ENCODE results near the gene KCNN3.

Gene KCNN3

DNA sequence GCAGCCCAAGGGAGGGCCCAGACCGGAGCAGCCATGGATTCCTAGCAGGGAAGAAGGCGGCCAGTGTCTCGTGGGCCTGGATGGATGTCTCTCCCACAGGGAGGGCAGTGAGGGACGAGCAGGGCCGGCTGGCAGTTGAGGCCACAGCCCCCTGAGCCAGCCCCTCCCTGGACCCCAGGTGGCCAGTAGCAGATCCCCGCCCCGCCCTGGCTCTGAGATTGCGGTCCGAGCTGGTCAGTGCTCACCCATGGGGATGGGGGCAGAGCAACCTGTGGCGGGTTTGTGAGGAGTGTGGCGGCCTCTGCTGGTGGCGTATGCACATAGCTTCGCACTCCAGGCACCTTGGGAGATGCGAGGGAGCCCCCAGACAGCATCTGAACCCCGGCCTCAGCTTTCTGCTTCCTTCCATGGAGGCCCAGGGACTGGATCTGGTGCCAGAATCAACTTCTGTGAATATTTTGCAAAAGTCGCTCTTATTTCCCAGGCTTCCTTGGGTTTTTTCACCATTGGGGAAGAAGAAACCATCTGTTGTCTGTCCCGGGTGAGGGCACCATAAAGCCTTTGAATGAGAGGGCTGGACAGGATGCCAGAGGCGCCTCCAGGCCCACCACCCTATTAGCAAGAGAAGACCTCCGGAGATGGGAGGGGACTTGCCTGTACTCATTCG lies 8.4 kb upstream of the KCNN3 start:
- no peaks in the 10 kb centered on the region for H3K4me1 ChIP-seq (ENCODE audit: control insufficient read depth in 1 of 2, insufficient read depth in 1 of 2, low read depth in 1 of 2, low read length in 1 of 2)
- no peaks in the 10 kb centered on the region for H3K9me3 ChIP-seq
- TF ChIP-seq, protein P1, sequence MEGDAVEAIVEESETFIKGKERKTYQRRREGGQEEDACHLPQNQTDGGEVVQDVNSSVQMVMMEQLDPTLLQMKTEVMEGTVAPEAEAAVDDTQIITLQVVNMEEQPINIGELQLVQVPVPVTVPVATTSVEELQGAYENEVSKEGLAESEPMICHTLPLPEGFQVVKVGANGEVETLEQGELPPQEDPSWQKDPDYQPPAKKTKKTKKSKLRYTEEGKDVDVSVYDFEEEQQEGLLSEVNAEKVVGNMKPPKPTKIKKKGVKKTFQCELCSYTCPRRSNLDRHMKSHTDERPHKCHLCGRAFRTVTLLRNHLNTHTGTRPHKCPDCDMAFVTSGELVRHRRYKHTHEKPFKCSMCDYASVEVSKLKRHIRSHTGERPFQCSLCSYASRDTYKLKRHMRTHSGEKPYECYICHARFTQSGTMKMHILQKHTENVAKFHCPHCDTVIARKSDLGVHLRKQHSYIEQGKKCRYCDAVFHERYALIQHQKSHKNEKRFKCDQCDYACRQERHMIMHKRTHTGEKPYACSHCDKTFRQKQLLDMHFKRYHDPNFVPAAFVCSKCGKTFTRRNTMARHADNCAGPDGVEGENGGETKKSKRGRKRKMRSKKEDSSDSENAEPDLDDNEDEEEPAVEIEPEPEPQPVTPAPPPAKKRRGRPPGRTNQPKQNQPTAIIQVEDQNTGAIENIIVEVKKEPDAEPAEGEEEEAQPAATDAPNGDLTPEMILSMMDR (IDR thresholded peaks at IDR 0.05): peak; percentile 71
- H3K36me3 ChIP-seq: no peaks in the 10 kb centered on the region
- no peak overlapping the region for H3K4me3 ChIP-seq (ENCODE audit: low read depth in 1 of 2, low read length in 1 of 2)
- H3K27me3 ChIP-seq: peaks cover 2% of the 10 kb centered on the region
- no peak overlapping the region for H3K27ac ChIP-seq

DNA sequence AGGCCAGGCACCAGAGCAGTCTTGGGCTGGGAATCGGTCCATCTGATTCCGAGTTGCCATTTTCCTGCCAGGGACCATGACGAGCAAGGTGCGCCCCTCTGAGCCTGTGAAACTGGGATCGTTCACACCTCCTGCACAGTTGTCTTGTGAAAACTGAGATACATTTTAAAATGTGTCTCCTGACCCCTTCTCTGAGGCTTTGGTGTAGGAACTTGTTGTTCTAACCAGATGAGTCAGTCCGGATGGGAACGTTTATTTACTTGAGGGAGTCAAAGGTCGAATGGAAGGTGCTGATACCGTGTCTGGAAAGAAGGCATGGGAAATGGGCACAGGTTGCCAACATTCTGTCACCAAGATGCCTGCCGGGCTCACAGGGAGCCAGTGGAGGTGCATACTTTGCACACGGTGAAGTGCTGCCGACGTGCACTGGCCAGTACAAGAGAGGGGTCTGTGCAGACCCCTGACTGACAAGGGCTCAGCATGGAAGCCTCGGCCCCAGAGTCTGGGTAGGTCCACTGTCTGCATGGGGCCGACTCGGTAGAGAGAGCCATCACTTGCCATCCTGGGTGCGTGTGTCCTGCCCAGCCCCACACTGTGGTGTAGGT lies 7.4 kb upstream of the KCNN3 start:
- Histone ChIP-seq H3K4me1 (ENCODE audit: control insufficient read depth in 1 of 2, insufficient read depth in 1 of 2, low read depth in 1 of 2, low read length in 1 of 2) (no peaks in the 10 kb centered on the region), H3K27me3 (no peaks in the 10 kb centered on the region), H3K36me3 (no peaks in the 10 kb centered on the region)

DNA sequence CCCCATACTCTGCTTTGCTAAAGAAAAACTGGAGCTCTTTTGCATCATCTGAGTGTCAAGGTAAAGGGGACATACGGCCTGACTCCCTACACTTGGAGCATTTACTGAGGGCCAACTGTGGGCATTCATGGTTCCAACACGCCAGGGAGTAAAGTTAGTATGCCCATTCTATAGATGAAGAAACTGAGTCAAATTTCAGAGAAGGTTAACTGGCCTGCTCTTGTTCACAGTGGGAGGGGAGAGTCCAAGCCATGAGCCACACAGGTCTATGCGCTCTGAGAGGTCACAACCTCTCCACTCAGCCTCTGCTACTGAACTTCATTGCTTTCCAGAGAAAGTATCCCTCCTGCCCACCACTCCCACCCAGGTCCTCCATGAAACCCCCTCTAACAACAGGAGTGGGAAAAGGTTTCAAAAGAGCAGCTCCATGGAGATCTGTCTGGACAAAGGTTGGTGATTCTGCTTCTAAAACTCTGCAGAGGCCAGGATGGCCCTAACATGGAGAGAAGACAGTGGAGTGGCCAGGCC lies 6.8 kb upstream of the KCNN3 start:
- Histone ChIP-seq H3K4me3 (ENCODE audit: low read depth in 1 of 2, low read length in 1 of 2) (no peak overlapping the region), H3K9me3 (no peaks in the 10 kb centered on the region), H3K27me3 (no peaks in the 10 kb centered on the region), H3K4me1 (ENCODE audit: control insufficient read depth in 1 of 2, insufficient read depth in 1 of 2, low read depth in 1 of 2, low read length in 1 of 2) (no peaks in the 10 kb centered on the region), H3K36me3 (no peaks in the 10 kb centered on the region), H3K27ac (no peak overlapping the region)
- TF ChIP-seq, protein P1 (IDR thresholded peaks at IDR 0.05): no peak

More for the DNA sequence above, 7.4 kb upstream of the KCNN3 start:
- H3K4me3 ChIP-seq (ENCODE audit: low read depth in 1 of 2, low read length in 1 of 2): no peak overlapping the region
- TF ChIP-seq, protein P1 (IDR thresholded peaks at IDR 0.05): no peak
- no peaks in the 10 kb centered on the region for H3K9me3 ChIP-seq
- no peak overlapping the region for H3K27ac ChIP-seq

DNA sequence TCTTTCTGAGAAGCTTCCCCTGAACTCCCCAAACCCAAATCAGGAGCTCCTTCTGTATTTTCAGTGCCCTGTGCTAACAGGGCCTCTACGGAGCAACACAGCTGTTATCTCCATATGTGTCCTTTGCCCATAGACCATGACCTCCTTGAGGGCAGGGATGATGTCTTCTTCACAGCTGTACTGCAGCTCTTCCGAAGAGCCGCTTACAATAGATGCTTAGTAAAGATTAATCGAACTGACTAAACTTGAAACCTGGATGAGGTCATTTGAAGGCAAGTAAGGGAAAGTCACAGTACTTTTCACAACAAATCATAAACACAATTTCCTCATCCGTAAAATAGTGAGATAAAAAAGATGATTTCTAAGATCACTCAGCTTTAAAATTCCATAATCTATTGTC lies 4.4 kb upstream of the KCNN3 start:
- Histone ChIP-seq H3K4me3 (ENCODE audit: low read depth in 1 of 2, low read length in 1 of 2) (no peak overlapping the region), H3K4me1 (ENCODE audit: control insufficient read depth in 1 of 2, insufficient read depth in 1 of 2, low read depth in 1 of 2, low read length in 1 of 2) (peaks cover 4% of the 10 kb centered on the region in 2 experiments), H3K27ac (no peak overlapping the region), H3K36me3 (no peaks in the 10 kb centered on the region), H3K9me3 (no peaks in the 10 kb centered on the region), H3K27me3 (peaks cover 24% of the 10 kb centered on the region)
- TF ChIP-seq, protein P1 (IDR thresholded peaks at IDR 0.05): no peak

DNA sequence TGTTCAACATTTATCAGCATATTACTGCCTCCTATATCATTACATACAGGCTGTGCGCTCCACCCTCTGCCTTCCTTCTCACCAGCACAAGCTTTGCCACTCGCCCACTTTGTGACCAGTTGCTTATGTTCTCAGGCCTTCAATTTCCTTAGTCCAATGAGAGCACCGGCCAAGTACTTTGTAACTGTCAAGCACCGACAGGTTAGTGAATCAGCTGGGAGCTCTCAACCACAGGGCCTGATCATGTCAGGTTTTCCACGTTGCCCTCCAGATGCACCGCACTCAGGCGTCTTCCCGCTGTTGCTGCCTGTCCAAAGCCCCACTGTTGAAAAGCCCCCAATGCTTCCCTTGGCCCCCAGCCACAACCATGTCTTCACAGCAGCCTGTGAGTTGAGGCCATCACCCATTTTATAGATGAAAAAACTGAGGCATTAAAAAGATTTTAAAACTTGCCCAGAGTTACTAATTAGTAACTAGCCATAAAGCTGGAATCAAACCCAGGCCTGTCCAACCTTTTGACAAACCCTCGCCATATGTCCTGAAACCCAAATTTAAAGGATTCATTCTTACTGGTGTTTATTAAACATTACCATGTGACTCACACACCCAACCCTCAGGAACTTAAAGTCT lies 3.4 kb upstream of the KCNN3 start:
- H3K9me3 ChIP-seq: no peaks in the 10 kb centered on the region
- TF ChIP-seq, protein P1 (IDR thresholded peaks at IDR 0.05): no peak
- peaks cover 34% of the 10 kb centered on the region for H3K27me3 ChIP-seq
- peaks cover 4% of the 10 kb centered on the region in 2 experiments for H3K4me1 ChIP-seq (ENCODE audit: control insufficient read depth in 1 of 2, insufficient read depth in 1 of 2, low read depth in 1 of 2, low read length in 1 of 2)
- H3K36me3 ChIP-seq: no peaks in the 10 kb centered on the region
- no peak overlapping the region for H3K27ac ChIP-seq
- no peak overlapping the region for H3K4me3 ChIP-seq (ENCODE audit: low read depth in 1 of 2, low read length in 1 of 2)
